ENCODE data around the gene EXOC4.

Gene EXOC4

DNA sequence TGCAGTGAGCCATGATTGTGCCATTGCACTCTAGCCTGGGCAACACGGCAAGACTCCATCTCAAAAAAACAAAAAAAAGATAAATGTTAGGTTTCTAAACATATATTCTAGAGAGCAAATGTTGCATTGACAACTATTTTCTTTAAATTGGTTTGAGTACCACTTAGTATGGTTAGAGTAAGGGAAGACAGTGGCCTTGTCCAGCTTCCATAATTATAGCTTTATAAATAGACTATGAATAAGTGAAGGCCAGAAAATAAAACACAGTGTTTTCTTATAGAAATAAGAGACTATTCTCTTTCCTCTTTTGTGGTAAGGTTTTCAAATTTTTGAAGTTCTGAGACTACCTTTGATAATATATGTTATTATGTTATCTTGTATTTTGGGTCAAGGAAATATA, 50.5 kb downstream of the EXOC4 start:
- Histone ChIP-seq H2AFZ (ENCODE audit: low read length) (no peak overlapping the region), H3K9ac (ENCODE audit: low read depth, low read length, poor library complexity, severe bottlenecking) (no peak overlapping the region), H4K20me1 (ENCODE audit: insufficient read depth, low read length, poor library complexity, severe bottlenecking) (no peaks in the 10 kb centered on the region), H3K4me2 (ENCODE audit: low read depth, low read length, poor library complexity, severe bottlenecking) (no peak overlapping the region), H3K4me3 (ENCODE audit: low read length, poor library complexity, severe bottlenecking) (no peak overlapping the region), H3F3A (ENCODE audit: low read depth) (no peaks in the 10 kb centered on the region), H3K9me2 (replicated peaks; ENCODE audit: low read depth, low read length) (no peaks in the 10 kb centered on the region), H3K9me3 (ENCODE audit: insufficient read depth, low read depth, low read length) (no peaks in the 10 kb centered on the region), H3K79me2 (ENCODE audit: insufficient read depth, low read length) (0 out of 2 replicates have a peak, but pooled peaks cover 4% of the 10 kb centered on the region), H3K27me3 (ENCODE audit: insufficient read depth, low read length, poor library complexity, severe bottlenecking) (no peaks in the 10 kb centered on the region), H3K4me1 (ENCODE audit: insufficient read depth, low read length, poor library complexity, severe bottlenecking) (peaks cover 4% of the 10 kb centered on the region), H3K36me3 (ENCODE audit: insufficient read depth, low read length) (peaks cover 28% of the 10 kb centered on the region)
- no peak for TF ChIP-seq EZH2phosphoT487 (IDR thresholded peaks at IDR 0.05; ENCODE audit: borderline replicate concordance)
- no peak for TF ChIP-seq CTCF (conservative IDR thresholded peaks at IDR 0.05; ENCODE audit: low read length)

GRCh38 chr7:133303931-133304330, 51.1 kb downstream of the EXOC4 start:
- no peak overlapping the region for H3K4me2 ChIP-seq (ENCODE audit: low read depth, low read length, poor library complexity, severe bottlenecking)
- no peaks in the 10 kb centered on the region for H3K27me3 ChIP-seq (ENCODE audit: insufficient read depth, low read length, poor library complexity, severe bottlenecking)
- no peak overlapping the region for H3K9ac ChIP-seq (ENCODE audit: low read depth, low read length, poor library complexity, severe bottlenecking)
- no peaks in the 10 kb centered on the region for H3K9me3 ChIP-seq (ENCODE audit: insufficient read depth, low read depth, low read length)
- peaks cover 4% of the 10 kb centered on the region for H3K4me1 ChIP-seq (ENCODE audit: insufficient read depth, low read length, poor library complexity, severe bottlenecking)
- H3K79me2 ChIP-seq (ENCODE audit: insufficient read depth, low read length), result 0 out of 2 replicates have a peak, but pooled peaks cover 4% of the 10 kb centered on the region
- TF ChIP-seq CTCF (conservative IDR thresholded peaks at IDR 0.05; ENCODE audit: low read length) (no peak), EZH2phosphoT487 (IDR thresholded peaks at IDR 0.05; ENCODE audit: borderline replicate concordance) (no peak)
- H2AFZ ChIP-seq (ENCODE audit: low read length), result no peak overlapping the region
- H3K9me2 ChIP-seq (replicated peaks; ENCODE audit: low read depth, low read length), result no peaks in the 10 kb centered on the region
- no peaks in the 10 kb centered on the region for H4K20me1 ChIP-seq (ENCODE audit: insufficient read depth, low read length, poor library complexity, severe bottlenecking)
- H3F3A ChIP-seq (ENCODE audit: low read depth), result no peaks in the 10 kb centered on the region
- no peak overlapping the region for H3K4me3 ChIP-seq (ENCODE audit: low read length, poor library complexity, severe bottlenecking)
- peaks cover 32% of the 10 kb centered on the region for H3K36me3 ChIP-seq (ENCODE audit: insufficient read depth, low read length)

GRCh38 chr7:133309333-133309732, 56.5 kb downstream of the EXOC4 start:
- H3K9me3 ChIP-seq (ENCODE audit: insufficient read depth, low read depth, low read length), result no peaks in the 10 kb centered on the region
- no peak overlapping the region for H2AFZ ChIP-seq (ENCODE audit: low read length)
- H3K9me2 ChIP-seq (replicated peaks; ENCODE audit: low read depth, low read length), result no peaks in the 10 kb centered on the region
- peaks cover 35% of the 10 kb centered on the region for H3K36me3 ChIP-seq (ENCODE audit: insufficient read depth, low read length)
- no peaks in the 10 kb centered on the region for H3K27me3 ChIP-seq (ENCODE audit: insufficient read depth, low read length, poor library complexity, severe bottlenecking)
- no peaks in the 10 kb centered on the region for H3F3A ChIP-seq (ENCODE audit: low read depth)
- H3K79me2 ChIP-seq (ENCODE audit: insufficient read depth, low read length), result no peaks in the 10 kb centered on the region
- TF ChIP-seq CTCF (conservative IDR thresholded peaks at IDR 0.05; ENCODE audit: low read length), result no peak
- no peak for TF ChIP-seq EZH2phosphoT487 (IDR thresholded peaks at IDR 0.05; ENCODE audit: borderline replicate concordance)
- H4K20me1 ChIP-seq (ENCODE audit: insufficient read depth, low read length, poor library complexity, severe bottlenecking), result peaks cover 10% of the 10 kb centered on the region
- H3K4me2 ChIP-seq (ENCODE audit: low read depth, low read length, poor library complexity, severe bottlenecking), result no peak overlapping the region
- peaks cover 5% of the 10 kb centered on the region for H3K4me1 ChIP-seq (ENCODE audit: insufficient read depth, low read length, poor library complexity, severe bottlenecking)
- no peak overlapping the region for H3K9ac ChIP-seq (ENCODE audit: low read depth, low read length, poor library complexity, severe bottlenecking)
- no peak overlapping the region for H3K4me3 ChIP-seq (ENCODE audit: low read length, poor library complexity, severe bottlenecking)
